GM23338 (cell line): ENCODE data around the gene GTF3C2. TPM values are rescaled to one million over a fixed set of nuclear protein-coding genes. Genes with fewer than 3 reads are reported as not detected.

Source experiments
- ATAC-seq: fragments of 200-7000 bp; cut with Tn5 transposase; 3 replicates; pipeline ENCODE4 v1.9.1; 2020
- DNase-seq: peaks from one replicate; pipeline ENCODE4 v3.0.0-alpha.2; 2015; ENCODE audit warnings: low spot score
- H2AFZ ChIP-seq: fragments of 200-600 bp; sonication (generic); 2 replicates; pipeline ENCODE4 v1.8.0; 2016; ENCODE audit warnings: antibody characterized with exemption, mild to moderate bottlenecking, moderate library complexity
- H3F3A ChIP-seq: fragments of 200-600 bp; sonication (generic); replicated peaks from 2 replicates; pipeline ENCODE4 v1.8.0; 2017; ENCODE audit warnings: antibody characterized with exemption, mixed run types, low read depth
- H3K27ac ChIP-seq: fragments of 200-600 bp; sonication (generic); 2 replicates; pipeline ENCODE4 v1.6.1; 2016; ENCODE audit warnings: low read depth
- H3K27me3 ChIP-seq: fragments of 200-600 bp; sonication (generic); 2 replicates; pipeline ENCODE4 v1.8.0; 2016; ENCODE audit warnings: mild to moderate bottlenecking, mixed run types, moderate library complexity; ENCODE audit not compliant: insufficient read depth
- H3K36me3 ChIP-seq: fragments of 200-600 bp; sonication (generic); 2 replicates; pipeline ENCODE4 v1.8.0; 2016; ENCODE audit warnings: mild to moderate bottlenecking; ENCODE audit not compliant: insufficient read depth
- H3K4me1 ChIP-seq: fragments of 200-600 bp; sonication (generic); 2 replicates; pipeline ENCODE4 v1.8.0; 2016; ENCODE audit warnings: mild to moderate bottlenecking, moderate library complexity; ENCODE audit not compliant: insufficient read depth
- H3K4me2 ChIP-seq: fragments of 200-600 bp; sonication (generic); 2 replicates; pipeline ENCODE4 v1.7.1; 2017; ENCODE audit warnings: mixed run types
- H3K4me3 ChIP-seq: fragments of 200-600 bp; sonication (generic); 2 replicates; pipeline ENCODE4 v1.6.1; 2016; ENCODE audit warnings: mixed run types
- H3K79me2 ChIP-seq: fragments of 200-600 bp; sonication (generic); replicated peaks from 2 replicates; pipeline ENCODE4 v1.8.0; 2017; ENCODE audit warnings: mild to moderate bottlenecking; ENCODE audit not compliant: insufficient read depth
- H3K9me2 ChIP-seq: fragments of 200-600 bp; sonication (generic); 2 replicates; pipeline ENCODE4 v1.8.0; 2017; ENCODE audit not compliant: insufficient read depth
- H4K20me1 ChIP-seq: fragments of 200-600 bp; sonication (generic); replicated peaks from 2 replicates; pipeline ENCODE4 v1.8.0; 2017; ENCODE audit warnings: mild to moderate bottlenecking; ENCODE audit not compliant: insufficient read depth
- H3K27ac Mint-ChIP-seq: 2 replicates; pipeline ENCODE4 v1.8.0; 2020; ENCODE audit warnings: inconsistent platforms, mild to moderate bottlenecking, moderate library complexity, mixed read lengths
- H3K27me3 Mint-ChIP-seq: 3 replicates; pipeline ENCODE4 v1.8.0; 2022; ENCODE audit warnings: low read depth, mild to moderate bottlenecking, moderate library complexity, mixed read lengths, inconsistent platforms; ENCODE audit not compliant: insufficient read depth, poor library complexity
- H3K36me3 Mint-ChIP-seq: 3 replicates; pipeline ENCODE4 v1.8.0; 2021; ENCODE audit warnings: low read depth, mild to moderate bottlenecking, inconsistent platforms, moderate library complexity, mixed read lengths
- H3K4me1 Mint-ChIP-seq: 3 replicates; pipeline ENCODE4 v1.8.0; 2020; ENCODE audit warnings: mild to moderate bottlenecking, inconsistent platforms, mixed read lengths
- H3K4me3 Mint-ChIP-seq: 3 replicates; pipeline ENCODE4 v1.8.0; 2021; ENCODE audit warnings: moderate library complexity, mild to moderate bottlenecking, inconsistent platforms, mixed read lengths
- H3K9me3 Mint-ChIP-seq: 3 replicates; pipeline ENCODE4 v1.8.0; 2020; ENCODE audit warnings: moderate library complexity, mild to moderate bottlenecking, inconsistent platforms, mixed read lengths
- EZH2 ChIP-seq: fragments of 200-600 bp; sonication (generic); IDR thresholded peaks from one replicate; pipeline ENCODE4 v1.8.0; 2017; ENCODE audit warnings: antibody characterized with exemption, mild to moderate bottlenecking, low read depth; ENCODE audit not compliant: unreplicated experiment
- REST ChIP-seq: IDR thresholded peaks from one replicate; pipeline ENCODE4 v1.6.1; 2018; ENCODE audit warnings: antibody characterized with exemption; ENCODE audit not compliant: unreplicated experiment
- polyA plus RNA-seq: library from polyadenylated mRNA; unstranded; fragments of >200 nt; fragmentation: Nextera tagmentation; extraction: Ambion mirVana; gene quantifications from 2 replicates; pipeline ENCODE4 v1.2.1, GENCODE V29; 2016
- total RNA-seq: library from RNA; depleted of rRNA; stranded (reverse); fragments of >200 nt; shearing (Covaris generic); gene quantifications from 2 replicates; pipeline ENCODE4 v1.2.3, GENCODE V29; 2014
- TF ChIP-seq, protein P1 (sequence below): fragments of 250-450 bp; sonication (Bioruptor Pico); IDR thresholded peaks from 2 replicates; pipeline ENCODE4 v1.5.0; 2020; ENCODE audit warnings: mild to moderate bottlenecking, moderate library complexity
- TF ChIP-seq, protein P2 (sequence below), 2 experiments: fragments of 200-600 bp in 1 of 2; sonication (generic) in 1 of 2; conservative IDR thresholded peaks; 2 replicates each; pipeline versions ENCODE4 v1.5.1 to v1.6.1; 2016 to 2017; ENCODE audit warnings: antibody characterized with exemption in 2 of 2, low read depth in 2 of 2, mild to moderate bottlenecking in 2 of 2, moderate library complexity in 1 of 2

The GTF3C2 gene
- total and polyA plus RNA-seq, 2 experiments from 2014 or later, result 69.1 to 118 TPM

DNA sequence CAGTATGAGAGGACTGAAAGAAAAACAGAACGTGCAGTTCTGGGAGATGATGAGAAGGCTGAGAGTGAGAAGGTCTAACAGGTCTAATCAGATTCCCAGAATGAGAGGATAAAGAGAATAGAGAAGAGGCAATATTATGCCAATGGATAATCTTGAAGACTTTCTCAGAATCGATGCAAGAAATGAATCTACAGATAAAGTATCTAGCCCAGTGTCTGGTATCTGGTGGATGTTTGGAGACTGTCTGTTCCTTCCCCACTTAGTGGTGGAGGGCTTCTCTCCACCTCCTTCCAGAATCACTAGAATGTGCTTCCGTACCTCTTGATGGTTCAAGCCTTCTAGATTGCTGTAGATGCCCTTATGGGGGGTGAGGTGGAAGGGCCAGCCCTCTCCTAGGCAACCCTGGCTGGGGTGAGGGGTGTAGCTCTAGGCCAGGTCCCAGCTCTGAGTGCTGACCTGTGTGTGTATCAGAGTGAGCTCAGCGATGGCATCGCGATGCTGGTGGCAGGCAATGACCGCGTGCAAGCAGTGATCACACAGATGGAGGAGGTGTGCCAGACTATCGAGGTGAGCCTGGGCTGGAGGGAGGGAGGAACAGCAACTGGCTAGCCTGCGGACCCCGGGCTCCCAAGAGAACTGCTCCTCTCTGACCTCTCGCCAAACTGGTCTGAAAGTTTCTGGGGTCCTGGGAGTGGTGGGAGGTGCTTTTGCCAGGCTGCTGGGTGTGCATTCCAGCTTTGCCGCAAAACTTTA, 51.9 kb downstream of the GTF3C2 start:
- Histone ChIP-seq H3K36me3 (no peaks in the 10 kb centered on the region), H3K4me3 (no peak overlapping the region), H3K4me2 (no peak overlapping the region), H3K27ac (no peak overlapping the region), H4K20me1 (peaks cover 4% of the 10 kb centered on the region; the same call in 1 of the 2 replicates), H3K27me3 (peaks cover 54% of the 10 kb centered on the region), H3K4me1 (peaks cover 9% of the 10 kb centered on the region), H3K79me2 (no peaks in the 10 kb centered on the region), H3K9me2 (no peaks in the 10 kb centered on the region), H3F3A (peaks cover 10% of the 10 kb centered on the region; the same call in 1 of the 2 replicates), H2AFZ (no peak overlapping the region)
- peaks cover 53% of the 10 kb centered on the region for H3K27me3 Mint-ChIP-seq
- DNase-seq (no peak), ATAC-seq (no peak)
- H3K27ac Mint-ChIP-seq, result no peak overlapping the region
- H3K4me1 Mint-ChIP-seq, result peaks cover 6% of the 10 kb centered on the region
- TF ChIP-seq, protein P1, sequence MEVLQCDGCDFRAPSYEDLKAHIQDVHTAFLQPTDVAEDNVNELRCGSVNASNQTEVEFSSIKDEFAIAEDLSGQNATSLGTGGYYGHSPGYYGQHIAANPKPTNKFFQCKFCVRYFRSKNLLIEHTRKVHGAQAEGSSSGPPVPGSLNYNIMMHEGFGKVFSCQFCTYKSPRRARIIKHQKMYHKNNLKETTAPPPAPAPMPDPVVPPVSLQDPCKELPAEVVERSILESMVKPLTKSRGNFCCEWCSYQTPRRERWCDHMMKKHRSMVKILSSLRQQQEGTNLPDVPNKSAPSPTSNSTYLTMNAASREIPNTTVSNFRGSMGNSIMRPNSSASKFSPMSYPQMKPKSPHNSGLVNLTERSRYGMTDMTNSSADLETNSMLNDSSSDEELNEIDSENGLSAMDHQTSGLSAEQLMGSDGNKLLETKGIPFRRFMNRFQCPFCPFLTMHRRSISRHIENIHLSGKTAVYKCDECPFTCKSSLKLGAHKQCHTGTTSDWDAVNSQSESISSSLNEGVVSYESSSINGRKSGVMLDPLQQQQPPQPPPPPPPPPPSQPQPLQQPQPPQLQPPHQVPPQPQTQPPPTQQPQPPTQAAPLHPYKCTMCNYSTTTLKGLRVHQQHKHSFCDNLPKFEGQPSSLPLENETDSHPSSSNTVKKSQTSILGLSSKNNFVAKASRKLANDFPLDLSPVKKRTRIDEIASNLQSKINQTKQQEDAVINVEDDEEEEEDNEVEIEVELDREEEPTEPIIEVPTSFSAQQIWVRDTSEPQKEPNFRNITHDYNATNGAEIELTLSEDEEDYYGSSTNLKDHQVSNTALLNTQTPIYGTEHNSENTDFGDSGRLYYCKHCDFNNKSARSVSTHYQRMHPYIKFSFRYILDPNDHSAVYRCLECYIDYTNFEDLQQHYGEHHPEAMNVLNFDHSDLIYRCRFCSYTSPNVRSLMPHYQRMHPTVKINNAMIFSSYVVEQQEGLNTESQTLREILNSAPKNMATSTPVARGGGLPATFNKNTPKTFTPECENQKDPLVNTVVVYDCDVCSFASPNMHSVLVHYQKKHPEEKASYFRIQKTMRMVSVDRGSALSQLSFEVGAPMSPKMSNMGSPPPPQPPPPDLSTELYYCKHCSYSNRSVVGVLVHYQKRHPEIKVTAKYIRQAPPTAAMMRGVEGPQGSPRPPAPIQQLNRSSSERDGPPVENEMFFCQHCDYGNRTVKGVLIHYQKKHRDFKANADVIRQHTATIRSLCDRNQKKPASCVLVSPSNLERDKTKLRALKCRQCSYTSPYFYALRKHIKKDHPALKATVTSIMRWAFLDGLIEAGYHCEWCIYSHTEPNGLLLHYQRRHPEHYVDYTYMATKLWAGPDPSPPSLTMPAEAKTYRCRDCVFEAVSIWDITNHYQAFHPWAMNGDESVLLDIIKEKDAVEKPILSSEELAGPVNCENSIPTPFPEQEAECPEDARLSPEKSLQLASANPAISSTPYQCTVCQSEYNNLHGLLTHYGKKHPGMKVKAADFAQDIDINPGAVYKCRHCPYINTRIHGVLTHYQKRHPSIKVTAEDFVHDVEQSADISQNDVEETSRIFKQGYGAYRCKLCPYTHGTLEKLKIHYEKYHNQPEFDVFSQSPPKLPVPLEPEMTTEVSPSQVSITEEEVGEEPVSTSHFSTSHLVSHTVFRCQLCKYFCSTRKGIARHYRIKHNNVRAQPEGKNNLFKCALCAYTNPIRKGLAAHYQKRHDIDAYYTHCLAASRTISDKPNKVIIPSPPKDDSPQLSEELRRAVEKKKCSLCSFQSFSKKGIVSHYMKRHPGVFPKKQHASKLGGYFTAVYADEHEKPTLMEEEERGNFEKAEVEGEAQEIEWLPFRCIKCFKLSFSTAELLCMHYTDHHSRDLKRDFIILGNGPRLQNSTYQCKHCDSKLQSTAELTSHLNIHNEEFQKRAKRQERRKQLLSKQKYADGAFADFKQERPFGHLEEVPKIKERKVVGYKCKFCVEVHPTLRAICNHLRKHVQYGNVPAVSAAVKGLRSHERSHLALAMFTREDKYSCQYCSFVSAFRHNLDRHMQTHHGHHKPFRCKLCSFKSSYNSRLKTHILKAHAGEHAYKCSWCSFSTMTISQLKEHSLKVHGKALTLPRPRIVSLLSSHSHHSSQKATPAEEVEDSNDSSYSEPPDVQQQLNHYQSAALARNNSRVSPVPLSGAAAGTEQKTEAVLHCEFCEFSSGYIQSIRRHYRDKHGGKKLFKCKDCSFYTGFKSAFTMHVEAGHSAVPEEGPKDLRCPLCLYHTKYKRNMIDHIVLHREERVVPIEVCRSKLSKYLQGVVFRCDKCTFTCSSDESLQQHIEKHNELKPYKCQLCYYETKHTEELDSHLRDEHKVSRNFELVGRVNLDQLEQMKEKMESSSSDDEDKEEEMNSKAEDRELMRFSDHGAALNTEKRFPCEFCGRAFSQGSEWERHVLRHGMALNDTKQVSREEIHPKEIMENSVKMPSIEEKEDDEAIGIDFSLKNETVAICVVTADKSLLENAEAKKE (CRISPR knock-in tag), result no peak
- no peaks in the 10 kb centered on the region for H3K9me3 Mint-ChIP-seq
- H3K36me3 Mint-ChIP-seq, result 0 out of 3 replicates have a peak, but pooled peaks cover 2% of the 10 kb centered on the region
- no peak overlapping the region for H3K4me3 Mint-ChIP-seq

- ATAC-seq (peak; percentile 3), DNase-seq (peak; percentile 91)
- Mint-ChIP-seq H3K27me3 (peaks cover 40% of the 10 kb centered on the region), H3K36me3 (no peaks in the 10 kb centered on the region), H3K27ac (no peak overlapping the region), H3K4me1 (peaks cover 6% of the 10 kb centered on the region), H3K4me3 (peak overlapping the region; percentile 49; the same call in 2 of the 3 replicates), H3K9me3 (no peaks in the 10 kb centered on the region)
- H2AFZ ChIP-seq, result peak overlapping the region; percentile 92
- H3K79me2 ChIP-seq, result no peaks in the 10 kb centered on the region
- peak overlapping the region; percentile 68 for H3K4me2 ChIP-seq
- peak overlapping the region; percentile 43; the same call in 1 of the 2 replicates for H3K4me3 ChIP-seq
- TF ChIP-seq, protein P2, sequence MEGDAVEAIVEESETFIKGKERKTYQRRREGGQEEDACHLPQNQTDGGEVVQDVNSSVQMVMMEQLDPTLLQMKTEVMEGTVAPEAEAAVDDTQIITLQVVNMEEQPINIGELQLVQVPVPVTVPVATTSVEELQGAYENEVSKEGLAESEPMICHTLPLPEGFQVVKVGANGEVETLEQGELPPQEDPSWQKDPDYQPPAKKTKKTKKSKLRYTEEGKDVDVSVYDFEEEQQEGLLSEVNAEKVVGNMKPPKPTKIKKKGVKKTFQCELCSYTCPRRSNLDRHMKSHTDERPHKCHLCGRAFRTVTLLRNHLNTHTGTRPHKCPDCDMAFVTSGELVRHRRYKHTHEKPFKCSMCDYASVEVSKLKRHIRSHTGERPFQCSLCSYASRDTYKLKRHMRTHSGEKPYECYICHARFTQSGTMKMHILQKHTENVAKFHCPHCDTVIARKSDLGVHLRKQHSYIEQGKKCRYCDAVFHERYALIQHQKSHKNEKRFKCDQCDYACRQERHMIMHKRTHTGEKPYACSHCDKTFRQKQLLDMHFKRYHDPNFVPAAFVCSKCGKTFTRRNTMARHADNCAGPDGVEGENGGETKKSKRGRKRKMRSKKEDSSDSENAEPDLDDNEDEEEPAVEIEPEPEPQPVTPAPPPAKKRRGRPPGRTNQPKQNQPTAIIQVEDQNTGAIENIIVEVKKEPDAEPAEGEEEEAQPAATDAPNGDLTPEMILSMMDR (conservative IDR thresholded peaks at IDR 0.05; ENCODE audit: low read depth in 2 of 2), result peak; percentile 82 to 94
- TF ChIP-seq REST (no peak), EZH2 (no peak)
- peaks cover 41% of the 10 kb centered on the region for H3K27me3 ChIP-seq
- no peak overlapping the region for H3K27ac ChIP-seq
- no peaks in the 10 kb centered on the region for H4K20me1 ChIP-seq
- H3K36me3 ChIP-seq, result no peaks in the 10 kb centered on the region
- no peaks in the 10 kb centered on the region for H3K9me2 ChIP-seq
- H3K4me1 ChIP-seq, result peaks cover 9% of the 10 kb centered on the region
- peaks cover 5% of the 10 kb centered on the region; the same call in 1 of the 2 replicates for H3F3A ChIP-seq
These were observed 53.2 kb downstream of the GTF3C2 start for GRCh38 chr2:27303093-27304025.
